ENCODE results near the gene C12orf75.

Gene C12orf75

GRCh38 chr12:105396983-105397382 lies 66.5 kb downstream of the C12orf75 start:
- ChIA-PET CTCF (interaction anchor here (0.7 kb wide), 1 partner anchor 874 kb away, joined by 3 read pairs; no protein-coding TSS in a partner anchor), POLR2A (ENCODE audit: low non-redundant PET) (no interaction called here)
- no peak overlapping the region for H3K27ac ChIP-seq
- DNase-seq (ENCODE audit: low spot score): no peak
- no peak for TF ChIP-seq CTCF (conservative IDR thresholded peaks at IDR 0.05; ENCODE audit: low read depth)

GRCh38 chr12:105398930-105399329 lies 68.4 kb downstream of the C12orf75 start:
- no peak for DNase-seq (ENCODE audit: low spot score)
- no peak overlapping the region for H3K27ac ChIP-seq
- no peak for TF ChIP-seq CTCF (conservative IDR thresholded peaks at IDR 0.05; ENCODE audit: low read depth)
- ChIA-PET CTCF (no interaction called here), POLR2A (ENCODE audit: low non-redundant PET) (no interaction called here)

- CTCF ChIA-PET: interaction anchor here (0.8 to 1.0 kb wide), 2 partner anchors 21 to 749 kb away, joined by 5 read pairs; no protein-coding TSS in a partner anchor
- no peak for DNase-seq (ENCODE audit: low spot score)
- POLR2A ChIA-PET (ENCODE audit: low non-redundant PET): no interaction called here
- no peak overlapping the region for H3K27ac ChIP-seq
- no peak for TF ChIP-seq CTCF (conservative IDR thresholded peaks at IDR 0.05; ENCODE audit: low read depth)
These were observed 69.1 kb downstream of the C12orf75 start for GRCh38 chr12:105399428-105400081.

- CTCF ChIA-PET: interaction anchor here (0.6 to 1.0 kb wide), 4 partner anchors 13 to 748 kb away, joined by 3 to 6 read pairs (median 5); no protein-coding TSS in a partner anchor
These were observed 69.7 kb downstream of the C12orf75 start for GRCh38 chr12:105400227-105400626.

GRCh38 chr12:105401198-105401597 lies 70.7 kb downstream of the C12orf75 start:
- TF ChIP-seq CTCF (conservative IDR thresholded peaks at IDR 0.05; ENCODE audit: low read depth): no peak
- ChIA-PET POLR2A (ENCODE audit: low non-redundant PET) (no interaction called here), CTCF (no interaction called here)
- H3K27ac ChIP-seq: no peak overlapping the region
- DNase-seq (ENCODE audit: low spot score): no peak

More at GRCh38 chr12:105400227-105400626, 69.7 kb downstream of the C12orf75 start:
- TF ChIP-seq CTCF (conservative IDR thresholded peaks at IDR 0.05; ENCODE audit: low read depth): no peak
- H3K27ac ChIP-seq: no peak overlapping the region
- DNase-seq (ENCODE audit: low spot score): no peak
- POLR2A ChIA-PET (ENCODE audit: low non-redundant PET): no interaction called here

GRCh38 chr12:105402366-105402765 lies 71.9 kb downstream of the C12orf75 start:
- CTCF ChIA-PET: interaction anchor here (0.7 kb wide), 1 partner anchor 1323 kb away, joined by 3 read pairs; no protein-coding TSS in a partner anchor
- POLR2A ChIA-PET (ENCODE audit: low non-redundant PET): no interaction called here

More at GRCh38 chr12:105402366-105402765, 71.9 kb downstream of the C12orf75 start:
- H3K27ac ChIP-seq: no peak overlapping the region
- DNase-seq (ENCODE audit: low spot score): no peak
- TF ChIP-seq CTCF (conservative IDR thresholded peaks at IDR 0.05; ENCODE audit: low read depth): no peak
